ENCODE results near the gene CTU2. TPM values are rescaled to one million over a fixed set of nuclear protein-coding genes. Genes with fewer than 3 reads are reported as not detected.
A peak's percentile ranks its signal among the peaks of the same experiment; 100 is the strongest.

The CTU2 gene
- total and polyA plus RNA-seq, 9 of the 15 experiments (the other 6 are each of a cell fraction or from before 2014, with no cell fraction given): 1.3 to 105 (median 23.2) TPM

DNA sequence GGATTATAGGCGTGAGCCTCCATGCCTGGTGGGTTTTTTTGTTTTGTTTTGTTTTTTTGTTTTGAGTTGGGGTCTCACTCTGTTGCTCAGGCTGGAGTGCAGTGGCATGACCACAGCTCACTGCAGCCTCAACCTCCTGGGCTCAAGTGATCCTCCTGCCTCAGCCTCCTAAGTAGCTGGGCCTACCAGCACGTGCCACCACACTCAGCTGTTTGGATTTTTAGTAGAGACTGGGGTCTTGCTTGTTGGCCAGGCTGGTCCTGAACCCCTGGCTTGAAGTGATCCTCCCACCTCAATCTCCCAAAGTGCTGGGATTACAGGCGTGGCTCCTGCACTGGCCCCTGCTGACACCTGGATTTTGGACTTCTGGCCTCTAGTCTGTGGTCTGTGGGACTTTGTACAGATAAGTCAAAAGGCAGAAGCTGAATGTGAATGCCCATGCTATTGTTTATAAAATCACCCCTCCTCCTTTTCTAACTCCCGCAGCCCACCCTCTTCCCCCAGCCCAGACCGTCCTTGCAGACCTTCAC is 25.7 kb upstream of the CTU2 start:
- WGBS (ENCODE audit: insufficient coverage, low coverage, missing lambda C conversion rate): 80% methylated on average over 5 of the region's 5 CpGs
- no peak for ATAC-seq
- no peak overlapping the region for H2AFZ ChIP-seq (ENCODE audit: low read depth, low read length)
- ChIA-PET CTCF (ENCODE audit: low intra/inter-chr PET ratio) (no interaction called here), POLR2A (interaction anchor here (0.6 to 1.1 kb wide), 5 partner anchors 11 to 222 kb away, joined by 3 read pairs; no protein-coding TSS in a partner anchor)
- peak overlapping the region in 1 of 2 experiments; percentile 50; a peak in 2 of 4 replicates for H3K9ac ChIP-seq (ENCODE audit: insufficient read depth in 1 of 2, low read depth in 2 of 2, low read length in 2 of 2)
- intact Hi-C loops (cut with micrococcal nuclease) (no loop called here), in situ Hi-C loops (cut with MboI) (no loop called here)
- H3K27me3 ChIP-seq (ENCODE audit: control insufficient read depth in 2 of 2, insufficient read depth in 2 of 2, low read length in 2 of 2): no peaks in the 10 kb centered on the region
- no peaks in the 10 kb centered on the region for H3K9me1 ChIP-seq (ENCODE audit: control insufficient read depth, insufficient read depth, low read length)
- FAIRE-seq: no peak
- DNase-seq (ENCODE audit: extremely low read depth in 1 of 4, low spot score in 3 of 4): no peak
- TF ChIP-seq ZZZ3 (IDR thresholded peaks at IDR 0.05) (no peak), ZNF121 (CRISPR knock-in tag; conservative IDR thresholded peaks at IDR 0.05) (peak; percentile 60)
- H3K4me3 ChIP-seq: no peak overlapping the region
- no peak overlapping the region for H3K4me2 ChIP-seq (ENCODE audit: insufficient read depth, low read length)
- no peaks in the 10 kb centered on the region for H3K36me3 ChIP-seq (ENCODE audit: control insufficient read depth, insufficient read depth, low read length)
- H4K20me1 ChIP-seq (replicated peaks; ENCODE audit: control insufficient read depth, insufficient read depth, low read length): no peaks in the 10 kb centered on the region; the same call in 1 of the 2 replicates
- no peaks in the 10 kb centered on the region for H3K9me3 ChIP-seq (replicated peaks; ENCODE audit: control insufficient read depth, insufficient read depth, low read depth, low read length)
- peaks cover 3 to 50% of the 10 kb centered on the region in 2 experiments; a peak in 3 of 5 replicates for H3K4me1 ChIP-seq (replicated peaks in 1 of 2; ENCODE audit: control insufficient read depth in 2 of 2, insufficient read depth in 2 of 2, low read length in 2 of 2)
- BruUV-seq (replicated peaks): no TSS peak
- no peak overlapping the region for H3K27ac ChIP-seq (ENCODE audit: extremely low read depth, low read depth, low read length)
- no peaks in the 10 kb centered on the region for H3K79me2 ChIP-seq (ENCODE audit: control insufficient read depth, insufficient read depth, low read length)

DNA sequence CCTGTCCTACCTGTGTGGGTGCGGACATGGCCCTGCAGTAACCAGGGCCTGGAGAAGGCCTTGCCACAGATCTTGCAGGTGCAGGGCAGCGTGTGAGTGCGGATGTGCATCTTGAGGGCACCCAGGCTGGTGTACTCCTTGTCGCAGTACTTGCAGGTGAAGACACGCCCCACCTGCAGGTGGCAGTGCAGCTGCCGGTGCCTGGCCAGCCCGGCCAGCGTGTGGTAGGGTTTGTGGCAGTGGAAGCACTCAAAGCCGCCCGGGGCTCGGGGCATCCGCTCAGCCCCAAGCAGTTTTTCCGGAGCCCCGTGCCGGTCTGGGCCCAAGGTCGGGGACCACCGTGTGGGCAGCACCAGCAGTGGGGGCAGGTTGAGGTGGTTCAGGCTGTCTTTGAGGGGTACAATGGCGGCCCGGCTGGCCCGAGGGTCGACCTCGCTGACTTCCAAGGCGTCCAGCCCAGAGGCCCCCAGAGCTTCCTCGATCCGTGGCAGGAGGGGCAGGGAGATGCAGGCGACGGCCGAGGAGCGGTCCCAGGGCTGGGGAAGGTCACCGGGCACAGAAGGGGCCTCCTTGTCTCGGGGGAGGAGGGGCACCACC is 25.1 kb upstream of the CTU2 start:
- H3K27me3 ChIP-seq (ENCODE audit: control insufficient read depth in 2 of 2, insufficient read depth in 2 of 2, low read length in 2 of 2): no peaks in the 10 kb centered on the region
- no peak overlapping the region for H3K27ac ChIP-seq (ENCODE audit: extremely low read depth, low read depth, low read length)
- H3K4me3 ChIP-seq: no peak overlapping the region
- H3K9me1 ChIP-seq (ENCODE audit: control insufficient read depth, insufficient read depth, low read length): no peaks in the 10 kb centered on the region
- ChIA-PET CTCF (ENCODE audit: low intra/inter-chr PET ratio) (no interaction called here), POLR2A (interaction anchor here (0.6 to 1.1 kb wide), 4 partner anchors 11 to 222 kb away, joined by 3 read pairs; no protein-coding TSS in a partner anchor)
- FAIRE-seq (peak; percentile 15), ATAC-seq (peak; percentile 77), DNase-seq (ENCODE audit: extremely low read depth in 1 of 4, low spot score in 3 of 4) (peak; percentile 60 to 72 (median 63))
- H3K36me3 ChIP-seq (ENCODE audit: control insufficient read depth, insufficient read depth, low read length): no peaks in the 10 kb centered on the region
- in situ Hi-C loops (cut with MboI): no loop called here
- H3K4me1 ChIP-seq (replicated peaks in 1 of 2; ENCODE audit: control insufficient read depth in 2 of 2, insufficient read depth in 2 of 2, low read length in 2 of 2): peaks cover 7 to 56% of the 10 kb centered on the region in 2 experiments; a peak in 3 of 5 replicates
- no TSS peak for BruUV-seq (replicated peaks)
- 59% methylated on average over 29 of the region's 31 CpGs for WGBS (ENCODE audit: insufficient coverage, low coverage, missing lambda C conversion rate)
- intact Hi-C loops (cut with micrococcal nuclease): no loop called here
- H2AFZ ChIP-seq (ENCODE audit: low read depth, low read length): no peak overlapping the region
- no peaks in the 10 kb centered on the region for H3K79me2 ChIP-seq (ENCODE audit: control insufficient read depth, insufficient read depth, low read length)
- H3K4me2 ChIP-seq (ENCODE audit: insufficient read depth, low read length): no peak overlapping the region
- no peaks in the 10 kb centered on the region for H3K9me3 ChIP-seq (replicated peaks; ENCODE audit: control insufficient read depth, insufficient read depth, low read depth, low read length)
- H3K9ac ChIP-seq (ENCODE audit: insufficient read depth in 1 of 2, low read depth in 2 of 2, low read length in 2 of 2): peak overlapping the region in 1 of 2 experiments; percentile 50; a peak in 2 of 4 replicates
- no peaks in the 10 kb centered on the region; the same call in 1 of the 2 replicates for H4K20me1 ChIP-seq (replicated peaks; ENCODE audit: control insufficient read depth, insufficient read depth, low read length)
- TF ChIP-seq MAX (CRISPR knock-in tag; IDR thresholded peaks at IDR 0.05) (0 out of 2 replicates have a peak, but pooled peaks have one; percentile 23), POLR2G (IDR thresholded peaks at IDR 0.05; ENCODE audit: low read depth, low read length) (peak; percentile 63), PHF20 (IDR thresholded peaks at IDR 0.05; ENCODE audit: partially characterized antibody) (no peak), JUND (IDR thresholded peaks at IDR 0.05; ENCODE audit: borderline replicate concordance, low read depth, low read length) (0 out of 2 replicates have a peak, but pooled peaks have one; percentile 16), JUND (tag; IDR thresholded peaks at IDR 0.05; ENCODE audit: borderline replicate concordance, low read depth, low read length) (no peak), SIN3A (IDR thresholded peaks at IDR 0.05; ENCODE audit: borderline replicate concordance in 2 of 2, control insufficient read depth in 1 of 2, low read depth in 2 of 2, low read length in 2 of 2) (no peak), ATF2 (CRISPR knock-in tag; IDR thresholded peaks at IDR 0.05) (no peak)
- TF ChIP-seq, protein P1, sequence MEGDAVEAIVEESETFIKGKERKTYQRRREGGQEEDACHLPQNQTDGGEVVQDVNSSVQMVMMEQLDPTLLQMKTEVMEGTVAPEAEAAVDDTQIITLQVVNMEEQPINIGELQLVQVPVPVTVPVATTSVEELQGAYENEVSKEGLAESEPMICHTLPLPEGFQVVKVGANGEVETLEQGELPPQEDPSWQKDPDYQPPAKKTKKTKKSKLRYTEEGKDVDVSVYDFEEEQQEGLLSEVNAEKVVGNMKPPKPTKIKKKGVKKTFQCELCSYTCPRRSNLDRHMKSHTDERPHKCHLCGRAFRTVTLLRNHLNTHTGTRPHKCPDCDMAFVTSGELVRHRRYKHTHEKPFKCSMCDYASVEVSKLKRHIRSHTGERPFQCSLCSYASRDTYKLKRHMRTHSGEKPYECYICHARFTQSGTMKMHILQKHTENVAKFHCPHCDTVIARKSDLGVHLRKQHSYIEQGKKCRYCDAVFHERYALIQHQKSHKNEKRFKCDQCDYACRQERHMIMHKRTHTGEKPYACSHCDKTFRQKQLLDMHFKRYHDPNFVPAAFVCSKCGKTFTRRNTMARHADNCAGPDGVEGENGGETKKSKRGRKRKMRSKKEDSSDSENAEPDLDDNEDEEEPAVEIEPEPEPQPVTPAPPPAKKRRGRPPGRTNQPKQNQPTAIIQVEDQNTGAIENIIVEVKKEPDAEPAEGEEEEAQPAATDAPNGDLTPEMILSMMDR (IDR thresholded peaks at IDR 0.05 in 2 of 3, conservative IDR thresholded peaks at IDR 0.05 in 1 of 3; ENCODE audit: insufficient read depth in 2 of 3, low read depth in 1 of 3, low read length in 3 of 3): peak; percentile 69 to 76 (median 76)
